ENCODE results near the gene SOCS7.

DNA sequence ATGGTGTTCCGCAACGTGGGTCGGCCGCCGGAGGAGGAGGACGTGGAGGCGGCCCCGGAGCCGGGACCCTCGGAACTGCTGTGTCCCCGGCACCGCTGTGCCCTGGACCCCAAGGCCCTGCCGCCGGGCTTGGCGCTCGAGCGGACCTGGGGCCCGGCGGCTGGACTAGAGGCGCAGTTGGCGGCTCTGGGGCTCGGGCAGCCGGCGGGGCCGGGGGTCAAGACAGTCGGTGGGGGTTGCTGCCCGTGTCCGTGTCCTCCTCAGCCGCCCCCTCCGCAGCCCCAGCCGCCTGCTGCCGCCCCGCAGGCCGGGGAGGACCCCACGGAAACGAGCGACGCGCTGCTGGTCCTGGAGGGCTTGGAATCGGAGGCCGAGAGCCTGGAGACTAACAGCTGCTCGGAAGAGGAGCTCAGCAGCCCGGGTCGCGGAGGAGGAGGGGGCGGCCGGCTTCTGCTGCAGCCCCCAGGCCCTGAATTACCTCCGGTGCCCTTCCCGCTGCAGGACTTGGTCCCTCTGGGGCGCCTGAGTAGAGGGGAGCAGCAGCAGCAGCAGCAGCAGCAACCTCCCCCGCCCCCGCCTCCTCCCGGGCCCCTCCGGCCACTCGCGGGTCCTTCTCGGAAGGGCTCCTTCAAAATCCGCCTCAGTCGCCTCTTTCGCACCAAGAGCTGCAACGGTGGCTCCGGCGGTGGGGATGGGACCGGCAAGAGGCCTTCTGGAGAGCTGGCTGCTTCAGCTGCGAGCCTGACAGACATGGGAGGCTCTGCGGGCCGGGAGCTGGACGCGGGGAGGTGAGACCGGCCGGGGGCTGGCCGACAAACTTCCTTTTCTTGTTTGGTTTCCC is 821 bp downstream of the SOCS7 start:
- no peak for TF ChIP-seq EZH2 (IDR thresholded peaks at IDR 0.05; ENCODE audit: low read depth, unreplicated experiment)
- TF ChIP-seq CTCF (conservative IDR thresholded peaks at IDR 0.05; ENCODE audit: low read depth in 2 of 2), result no peak
- no peak for TF ChIP-seq POLR2AphosphoS5 (IDR thresholded peaks at IDR 0.05; ENCODE audit: low read depth)
- TF ChIP-seq, protein P1, sequence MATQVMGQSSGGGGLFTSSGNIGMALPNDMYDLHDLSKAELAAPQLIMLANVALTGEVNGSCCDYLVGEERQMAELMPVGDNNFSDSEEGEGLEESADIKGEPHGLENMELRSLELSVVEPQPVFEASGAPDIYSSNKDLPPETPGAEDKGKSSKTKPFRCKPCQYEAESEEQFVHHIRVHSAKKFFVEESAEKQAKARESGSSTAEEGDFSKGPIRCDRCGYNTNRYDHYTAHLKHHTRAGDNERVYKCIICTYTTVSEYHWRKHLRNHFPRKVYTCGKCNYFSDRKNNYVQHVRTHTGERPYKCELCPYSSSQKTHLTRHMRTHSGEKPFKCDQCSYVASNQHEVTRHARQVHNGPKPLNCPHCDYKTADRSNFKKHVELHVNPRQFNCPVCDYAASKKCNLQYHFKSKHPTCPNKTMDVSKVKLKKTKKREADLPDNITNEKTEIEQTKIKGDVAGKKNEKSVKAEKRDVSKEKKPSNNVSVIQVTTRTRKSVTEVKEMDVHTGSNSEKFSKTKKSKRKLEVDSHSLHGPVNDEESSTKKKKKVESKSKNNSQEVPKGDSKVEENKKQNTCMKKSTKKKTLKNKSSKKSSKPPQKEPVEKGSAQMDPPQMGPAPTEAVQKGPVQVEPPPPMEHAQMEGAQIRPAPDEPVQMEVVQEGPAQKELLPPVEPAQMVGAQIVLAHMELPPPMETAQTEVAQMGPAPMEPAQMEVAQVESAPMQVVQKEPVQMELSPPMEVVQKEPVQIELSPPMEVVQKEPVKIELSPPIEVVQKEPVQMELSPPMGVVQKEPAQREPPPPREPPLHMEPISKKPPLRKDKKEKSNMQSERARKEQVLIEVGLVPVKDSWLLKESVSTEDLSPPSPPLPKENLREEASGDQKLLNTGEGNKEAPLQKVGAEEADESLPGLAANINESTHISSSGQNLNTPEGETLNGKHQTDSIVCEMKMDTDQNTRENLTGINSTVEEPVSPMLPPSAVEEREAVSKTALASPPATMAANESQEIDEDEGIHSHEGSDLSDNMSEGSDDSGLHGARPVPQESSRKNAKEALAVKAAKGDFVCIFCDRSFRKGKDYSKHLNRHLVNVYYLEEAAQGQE (IDR thresholded peaks at IDR 0.05; ENCODE audit: unreplicated experiment), result no peak
- no peak for TF ChIP-seq ZNF114 (CRISPR knock-in tag; IDR thresholded peaks at IDR 0.05)
- no peak for TF ChIP-seq CREB1 (CRISPR knock-in tag; IDR thresholded peaks at IDR 0.05; ENCODE audit: low read depth)
- TF ChIP-seq EZH2phosphoT487 (IDR thresholded peaks at IDR 0.05; ENCODE audit: unreplicated experiment), result no peak
